K562 (cell line): ENCODE measurements around the gene VGLL2. TPM values are rescaled to one million over a fixed set of nuclear protein-coding genes. Genes with fewer than 3 reads are reported as not detected.
"Not testable (repeated sequence)": the region's sequence is repeated elsewhere in the genome, so short reads cannot be mapped to it uniquely, and the experiment has no call there.

ENCODE experiments used
- ATAC-seq: fragments of 200-7000 bp; cut with Tn5 transposase; 3 replicates; pipeline ENCODE4 v1.9.1; 2020; ENCODE audit warnings: moderate library complexity
- BruUV-seq: library from RNA; stranded (reverse); fragments of 400-500 nt; replicated peaks from 2 replicates; lab custom pipeline; 2021; lab: Mats Ljungman, UMichigan
- CTCF ChIA-PET: fragments of 300-600 bp; formaldehyde crosslinking; extraction: SDS; loops from one replicate; lab custom pipeline; 2021; ENCODE audit warnings: low intra/inter-chr PET ratio; lab: Yijun Ruan, JAX
- POLR2A ChIA-PET: fragments of 300-600, 350-650 bp; sonication (Branson Sonifier 250); formaldehyde crosslinking; extraction: SDS; loops from one replicate; lab custom pipeline; 2021; ENCODE audit warnings: antibody characterized with exemption, inconsistent platforms; lab: Yijun Ruan, JAX
- DNase-seq, 4 experiments: peaks; one replicate each; pipeline versions ENCODE4 v3.0.0 to v3.0.0-alpha.2; 2011 to 2018; ENCODE audit warnings: low spot score in 3 of 4, mixed read lengths in 3 of 4; ENCODE audit errors: extremely low read depth in 1 of 4
- FAIRE-seq: peaks from 2 replicates; lab custom pipeline; 2011; peaks lifted over from hg19 to GRCh38; lab: Jason Lieb, UNC
- H2AFZ ChIP-seq: 2 replicates; pipeline ENCODE4 v1.6.0; 2011; ENCODE audit warnings: low read depth, low read length, control low read depth, inconsistent platforms
- H3K27ac ChIP-seq: fragments of 200-600 bp; 3 replicates; pipeline ENCODE4 v1.8.0; 2011; ENCODE audit warnings: low read depth, mild to moderate bottlenecking, control low read depth, inconsistent platforms, low read length, moderate library complexity, mixed read lengths; ENCODE audit errors: extremely low read depth
- H3K27me3 ChIP-seq, 2 experiments: fragments of 300-600 bp in 1 of 2; 2 replicates in 1 of 2; 3 replicates in 1 of 2; pipeline versions ENCODE4 v1.6.0 to v1.8.0; 2011; ENCODE audit warnings: inconsistent platforms in 2 of 2, low read length in 2 of 2, mild to moderate bottlenecking in 1 of 2, mixed read lengths in 1 of 2, moderate library complexity in 1 of 2; ENCODE audit not compliant: control insufficient read depth in 2 of 2, insufficient read depth in 2 of 2
- H3K36me3 ChIP-seq: fragments of 300-600 bp; 3 replicates; pipeline ENCODE4 v1.8.0; 2011; ENCODE audit warnings: mild to moderate bottlenecking, low read length, inconsistent platforms; ENCODE audit not compliant: control insufficient read depth, insufficient read depth
- H3K4me1 ChIP-seq, 2 experiments: fragments of 200-600 bp in 1 of 2; replicated peaks in 1 of 2; 2 replicates in 1 of 2; 3 replicates in 1 of 2; pipeline versions ENCODE4 v1.5.1 to v1.8.0; 2011; ENCODE audit warnings: inconsistent platforms in 2 of 2, low read length in 2 of 2, mild to moderate bottlenecking in 1 of 2, mixed read lengths in 1 of 2, moderate library complexity in 1 of 2; ENCODE audit not compliant: control insufficient read depth in 2 of 2, insufficient read depth in 2 of 2
- H3K4me2 ChIP-seq: 2 replicates; pipeline ENCODE4 v1.6.1; 2011; ENCODE audit warnings: low read length, control low read depth, inconsistent platforms, mixed read lengths; ENCODE audit not compliant: insufficient read depth
- H3K4me3 ChIP-seq: fragments of 200-600 bp; sonication (generic), shearing (Covaris generic); 2 replicates; pipeline ENCODE4 v1.5.1; 2016; ENCODE audit warnings: control low read depth, inconsistent platforms
- H3K79me2 ChIP-seq: fragments of 200-600 bp; 3 replicates; pipeline ENCODE4 v1.8.0; 2011; ENCODE audit warnings: low read length, inconsistent platforms; ENCODE audit not compliant: control insufficient read depth, insufficient read depth
- H3K9ac ChIP-seq, 2 experiments: 2 replicates each; pipeline versions ENCODE4 v1.6.0 to v1.6.1; 2011; ENCODE audit warnings: low read depth in 2 of 2, low read length in 2 of 2, control low read depth in 1 of 2, inconsistent platforms in 1 of 2, mild to moderate bottlenecking in 1 of 2, mixed read lengths in 1 of 2; ENCODE audit not compliant: insufficient read depth in 1 of 2
- H3K9me1 ChIP-seq: one replicate; pipeline ENCODE4 v1.6.0; 2011; ENCODE audit warnings: inconsistent platforms, mild to moderate bottlenecking, low read length, moderate library complexity; ENCODE audit not compliant: control insufficient read depth, insufficient read depth
- H3K9me3 ChIP-seq: replicated peaks from 2 replicates; pipeline ENCODE4 v1.5.1; 2011; ENCODE audit warnings: low read depth, low read length, inconsistent platforms; ENCODE audit not compliant: control insufficient read depth, insufficient read depth
- H4K20me1 ChIP-seq: replicated peaks from 2 replicates; pipeline ENCODE4 v1.6.1; 2011; ENCODE audit warnings: low read length, inconsistent platforms, mixed read lengths; ENCODE audit not compliant: control insufficient read depth, insufficient read depth
- WGBS: fragments of 100-300 bp; shearing (Covaris generic); methylation state at CpG from one replicate; pipeline ENCODE4 v1.1.6; 2016; ENCODE audit warnings: low coverage, mixed read lengths; ENCODE audit not compliant: insufficient coverage; ENCODE audit errors: missing lambda C conversion rate; 5-methylcytosine and 5-hydroxymethylcytosine counted together
- in situ Hi-C: fragments of 300-500 bp; cut with MboI; formaldehyde crosslinking; loops from 4 replicates; pipeline ENCODE4 v1.15.0; 2018; ENCODE audit warnings: inconsistent platforms, mixed read lengths
- intact Hi-C: fragments of 100-400 bp; cut with micrococcal nuclease; formaldehyde crosslinking; loops from 2 replicates; pipeline ENCODE4 v1.14.2; 2022
- polyA plus RNA-seq, 8 experiments: library from polyadenylated mRNA; depleted of rRNA in 4 of 8; stranded (reverse) in 5 of 8; unstranded in 3 of 8; fragments of >200 nt; fragmentation: Nextera tagmentation in 2 of 8; fragmentation: Illumina TruSeq in 1 of 8; extraction: Ambion mirVana in 2 of 8; extraction: Trizol in 1 of 8; gene quantifications; 2 replicates each; pipeline versions ENCODE4 v1.2.1 to v1.2.3, GENCODE V29; 2011 to 2014; ENCODE audit warnings: inconsistent platforms in 1 of 8, missing spikeins in 1 of 8
- total RNA-seq, 7 experiments: library from RNA; depleted of rRNA in 6 of 7; stranded (reverse); fragments of >200 nt in 6 of 7; fragmentation: Illumina TruSeq in 2 of 7; extraction: Trizol in 2 of 7; gene quantifications; 2 replicates each; pipeline versions ENCODE4 v1.2.1 to v1.2.3, GENCODE V29; 2011 to 2021; ENCODE audit warnings: low replicate concordance in 1 of 7

Gene VGLL2
- total and polyA plus RNA-seq, 9 of the 15 experiments (the other 6 are each of a cell fraction or from before 2014, with no cell fraction given), result not detected

- H3K27me3 ChIP-seq, H3K4me3 ChIP-seq, H3K79me2 ChIP-seq, H3K4me2 ChIP-seq, FAIRE-seq, BruUV-seq, POLR2A ChIA-PET, H3K9ac ChIP-seq, CTCF ChIA-PET, H3K9me3 ChIP-seq, H3K36me3 ChIP-seq, H3K27ac ChIP-seq, H3K4me1 ChIP-seq, in situ Hi-C loops, H3K9me1 ChIP-seq, H2AFZ ChIP-seq, intact Hi-C loops, ATAC-seq, H4K20me1 ChIP-seq: not testable (repeated sequence)
- WGBS, result 3% methylated on average over 7 of the region's 13 CpGs
- DNase-seq, result peak in 1 of 4 experiments; percentile 2
Observed at GRCh38 chr6:117244571-117244970, 20.8 kb upstream of the VGLL2 start.

GRCh38 chr6:117244979-117245378 is 20.4 kb upstream of the VGLL2 start:
- intact Hi-C loops, H3K4me1 ChIP-seq, H3K79me2 ChIP-seq, CTCF ChIA-PET, H3K4me3 ChIP-seq, H3K9me3 ChIP-seq, H4K20me1 ChIP-seq, H3K27ac ChIP-seq, H3K9me1 ChIP-seq, H3K4me2 ChIP-seq, in situ Hi-C loops, H3K36me3 ChIP-seq, FAIRE-seq, H3K9ac ChIP-seq, POLR2A ChIA-PET, H3K27me3 ChIP-seq, BruUV-seq, H2AFZ ChIP-seq, ATAC-seq: not testable (repeated sequence)
- DNase-seq, result peak in 1 of 4 experiments; percentile 14
- 5% methylated on average over 16 of the region's 20 CpGs for WGBS
